Caki2 (cell line): ENCODE results near the gene ZMAT3. TPM values are rescaled to one million over a fixed set of nuclear protein-coding genes. Genes with fewer than 3 reads are reported as not detected.
"Not testable (repeated sequence)": the region's sequence is repeated elsewhere in the genome, so short reads cannot be mapped to it uniquely, and the experiment has no call there.

Experiments used
- DNase-seq: peaks from one replicate; pipeline ENCODE4 v3.0.0-alpha.2; 2015; ENCODE audit warnings: low read depth
- in situ Hi-C: cut with HindIII; loops from 2 replicates; pipeline ENCODE4 v1.10.0; 2016; ENCODE audit warnings: low sequenced_read_pairs, low pct_unique_long_range_greater_than_20kb, mixed read lengths
- total RNA-seq: library from RNA; depleted of rRNA; stranded (reverse); fragments of >200 nt; shearing (Covaris generic); gene quantifications from 2 replicates; pipeline ENCODE4 v1.2.3, GENCODE V29; 2014; ENCODE audit warnings: low replicate concordance

ZMAT3 gene
- total RNA-seq, 1 experiment from 2014 or later = 6.2 TPM

GRCh38 chr3:179033304-179033657 is 38.3 kb downstream of the ZMAT3 start:
- DNase-seq, in situ Hi-C loops: not testable (repeated sequence)

- DNase-seq, in situ Hi-C loops: not testable (repeated sequence)
Measured at GRCh38 chr3:179032454-179033303, 38.9 kb downstream of the ZMAT3 start.

GRCh38 chr3:179029096-179029495 is 42.5 kb downstream of the ZMAT3 start:
- no peak for DNase-seq
- in situ Hi-C loops = no loop called here

- in situ Hi-C loops = no loop called here
- DNase-seq = no peak
Measured at GRCh38 chr3:179028408-179028807, 43.2 kb downstream of the ZMAT3 start.

DNA sequence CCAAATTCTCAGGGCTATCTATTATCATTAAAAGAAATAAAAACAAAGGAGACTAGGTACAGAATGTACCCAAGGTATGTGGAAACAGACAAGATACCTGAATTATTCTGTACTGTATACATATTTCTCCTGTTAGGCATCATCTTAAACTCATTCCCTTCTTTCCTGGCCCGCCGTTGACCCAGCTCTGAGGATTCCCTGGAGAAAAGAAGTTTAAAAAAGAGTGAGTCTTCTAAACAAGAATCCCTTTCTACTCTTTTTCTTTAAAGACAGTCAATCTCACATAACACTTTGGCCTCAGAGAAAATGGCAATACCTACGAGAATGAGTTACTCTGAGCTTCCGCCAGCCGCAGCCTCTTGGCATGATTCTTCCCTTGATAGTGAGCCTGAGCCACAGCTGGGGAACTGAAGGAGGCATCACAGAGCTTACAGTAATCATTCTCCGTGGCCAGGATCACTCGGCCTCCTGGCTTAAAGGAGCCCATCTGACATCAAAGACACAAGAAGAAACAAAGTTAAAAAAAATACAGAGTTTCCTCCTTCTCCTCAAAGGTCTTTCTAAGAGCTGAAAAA is 44.2 kb downstream of the ZMAT3 start:
- in situ Hi-C loops = no loop called here
- DNase-seq = no peak

- in situ Hi-C loops = no loop called here
- no peak for DNase-seq
Measured at GRCh38 chr3:179026636-179027035, 45.0 kb downstream of the ZMAT3 start.

- no peak for DNase-seq
- in situ Hi-C loops = no loop called here
Measured at GRCh38 chr3:179021119-179021903, 50.3 kb downstream of the ZMAT3 start.

- in situ Hi-C loops = no loop called here
- no peak for DNase-seq
Measured at GRCh38 chr3:179020112-179020511, 51.5 kb downstream of the ZMAT3 start.

DNA sequence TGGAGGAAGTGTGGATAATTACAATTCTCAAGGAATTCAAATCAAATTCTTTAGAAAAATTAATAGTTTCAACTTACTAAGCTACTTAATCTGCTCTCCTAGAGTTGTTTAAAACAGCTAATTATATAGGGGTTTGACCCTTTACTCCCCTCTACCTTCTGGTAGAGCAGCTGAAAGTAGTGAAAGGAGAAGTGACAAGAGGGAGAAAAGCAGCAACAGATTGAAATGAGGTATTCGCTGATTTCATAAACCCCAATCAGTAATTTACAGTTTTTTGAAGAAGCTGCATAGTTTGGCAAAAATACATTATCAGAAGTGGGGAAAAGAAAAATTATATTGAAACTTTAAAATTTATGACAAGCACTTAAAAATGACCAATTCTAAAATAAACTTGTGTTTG is 52.8 kb downstream of the ZMAT3 start:
- in situ Hi-C loops = no loop called here
- DNase-seq = no peak

DNA sequence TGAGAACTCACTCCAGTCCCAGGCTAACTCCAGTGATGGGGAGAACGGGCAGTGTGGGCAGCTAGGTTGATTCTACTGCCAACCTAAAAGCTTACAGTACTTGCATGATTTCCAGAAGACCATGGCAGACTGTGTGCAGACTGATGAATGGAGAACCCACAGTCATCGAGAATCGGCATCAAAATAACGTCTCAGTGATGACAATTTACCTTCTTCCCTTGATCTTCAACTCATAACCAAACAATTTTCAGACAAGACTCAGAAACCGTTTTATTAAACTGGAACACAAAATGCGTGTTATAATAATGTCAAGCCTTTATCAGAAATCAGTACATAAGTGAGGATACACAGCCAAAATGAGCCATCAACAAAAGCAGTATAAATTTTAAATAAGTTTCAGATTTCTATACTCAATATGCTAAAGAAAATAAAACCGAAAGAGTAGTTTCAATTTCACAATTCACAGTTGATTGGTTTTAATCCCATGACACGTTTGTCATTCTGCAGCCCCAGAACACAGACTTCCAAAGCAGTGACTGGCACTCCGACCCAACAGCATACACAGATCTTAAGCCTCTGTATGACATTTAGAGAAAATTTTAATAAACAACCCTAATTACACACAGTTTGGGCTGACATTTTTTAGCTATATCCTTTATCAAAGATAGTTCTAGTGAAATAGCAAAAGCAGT is 54.5 kb downstream of the ZMAT3 start:
- in situ Hi-C loops = no loop called here
- DNase-seq = no peak

DNA sequence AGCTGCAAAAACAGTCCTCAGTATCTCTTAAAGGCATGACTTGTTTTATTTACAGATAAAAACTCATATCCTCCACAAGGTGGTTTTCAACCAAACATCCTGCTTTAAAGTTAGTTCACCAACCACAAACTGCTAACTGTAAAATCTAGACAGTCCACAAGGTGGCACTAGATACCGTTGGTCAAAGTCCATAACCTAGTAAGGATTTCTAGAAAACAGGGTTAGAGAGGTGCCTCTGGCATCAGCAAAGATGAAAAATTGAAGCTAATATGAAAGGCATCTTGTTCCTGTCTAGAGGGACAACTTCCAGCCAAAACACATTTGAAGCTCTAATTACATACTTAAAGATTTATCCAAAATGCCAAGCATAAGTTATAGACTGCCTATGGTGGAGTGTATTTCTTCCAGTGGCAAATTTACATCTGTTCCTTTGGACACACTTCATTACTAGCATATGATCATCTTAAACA is 56.0 kb downstream of the ZMAT3 start:
- in situ Hi-C loops = no loop called here
- DNase-seq = peak; percentile 72

DNA sequence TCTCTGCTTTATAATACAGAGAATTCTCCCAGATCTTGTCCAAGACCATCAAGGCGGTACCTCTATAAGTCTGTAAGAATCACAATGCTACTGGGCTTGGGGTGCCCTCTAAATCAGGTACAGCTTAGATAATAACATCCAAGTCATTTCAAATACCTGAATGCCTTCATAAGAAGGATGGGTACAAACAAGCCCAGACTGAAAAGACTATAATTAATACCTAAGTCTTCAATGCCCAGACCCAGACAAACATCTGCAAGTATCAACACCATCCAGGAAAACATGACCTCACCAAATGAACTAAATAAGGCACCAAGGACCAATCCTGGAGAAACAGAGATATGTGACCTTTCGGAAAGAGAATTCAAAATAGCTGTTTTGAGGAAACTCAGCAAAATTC is 65.9 kb downstream of the ZMAT3 start:
- no peak for DNase-seq
- in situ Hi-C loops = no loop called here

DNA sequence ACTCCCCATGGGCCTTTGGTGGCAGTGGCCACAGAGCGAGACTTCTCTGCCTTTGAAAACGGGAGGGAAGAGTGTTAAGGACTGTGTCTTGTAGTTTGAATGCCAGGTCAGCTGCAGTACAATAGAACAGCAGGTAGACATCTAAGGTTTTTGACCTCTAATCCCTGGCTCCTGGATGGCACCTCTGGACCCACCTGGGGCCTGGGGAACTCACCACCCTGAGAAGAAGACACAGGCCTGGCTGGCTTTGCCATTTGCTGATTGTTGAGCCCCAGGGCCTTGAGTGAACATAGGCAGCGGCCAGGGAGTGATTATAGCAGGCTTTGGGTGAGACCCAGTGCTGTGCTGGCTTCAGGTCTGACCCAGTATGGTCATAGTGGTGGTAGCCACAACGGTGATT is 66.4 kb downstream of the ZMAT3 start:
- DNase-seq = no peak
- in situ Hi-C loops = no loop called here

DNA sequence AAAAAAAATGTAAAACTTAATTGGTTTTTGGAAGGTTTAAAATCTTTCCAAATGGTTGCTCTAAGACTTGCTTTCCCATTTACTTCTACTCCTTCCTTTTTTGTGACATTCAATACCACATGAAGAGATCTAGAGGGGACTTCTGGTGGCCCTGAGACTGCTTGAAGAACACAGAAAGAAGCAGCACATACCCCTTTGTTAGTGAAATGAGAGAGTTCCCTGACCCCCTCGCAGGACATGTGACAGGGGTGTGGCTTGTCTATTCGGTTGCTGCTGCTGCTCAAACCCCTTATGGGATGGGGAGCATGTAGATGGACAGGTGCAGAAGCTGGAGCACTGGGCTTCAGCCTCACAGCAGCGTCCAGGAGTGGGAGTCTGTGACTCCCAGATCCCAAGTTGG is 71.0 kb downstream of the ZMAT3 start:
- in situ Hi-C loops = no loop called here

DNA sequence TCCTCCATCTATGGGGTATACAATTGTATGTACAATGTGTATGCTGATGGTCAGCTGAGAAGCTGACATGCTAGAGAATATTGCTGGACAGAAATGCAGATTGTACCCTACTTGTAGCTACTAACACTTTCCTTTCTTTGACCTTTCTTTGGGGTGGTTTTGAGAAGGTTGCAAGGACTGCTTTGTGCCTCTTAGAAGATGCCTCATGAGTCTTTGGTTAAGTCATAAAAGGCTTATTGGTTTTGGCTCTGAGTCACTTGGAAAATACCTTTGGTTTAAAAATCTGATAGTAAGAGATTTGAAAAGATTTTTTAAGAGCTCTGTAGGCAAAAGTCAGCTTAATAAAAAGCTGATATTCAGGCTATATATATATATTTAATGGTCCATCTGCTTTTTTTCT is 71.5 kb downstream of the ZMAT3 start:
- in situ Hi-C loops = no loop called here

More for the DNA sequence above, 71.0 kb downstream of the ZMAT3 start:
- no peak for DNase-seq

GRCh38 chr3:178996399-178996798 is 75.2 kb downstream of the ZMAT3 start:
- in situ Hi-C loops = no loop called here
- no peak for DNase-seq

More for the DNA sequence above, 71.5 kb downstream of the ZMAT3 start:
- no peak for DNase-seq

DNA sequence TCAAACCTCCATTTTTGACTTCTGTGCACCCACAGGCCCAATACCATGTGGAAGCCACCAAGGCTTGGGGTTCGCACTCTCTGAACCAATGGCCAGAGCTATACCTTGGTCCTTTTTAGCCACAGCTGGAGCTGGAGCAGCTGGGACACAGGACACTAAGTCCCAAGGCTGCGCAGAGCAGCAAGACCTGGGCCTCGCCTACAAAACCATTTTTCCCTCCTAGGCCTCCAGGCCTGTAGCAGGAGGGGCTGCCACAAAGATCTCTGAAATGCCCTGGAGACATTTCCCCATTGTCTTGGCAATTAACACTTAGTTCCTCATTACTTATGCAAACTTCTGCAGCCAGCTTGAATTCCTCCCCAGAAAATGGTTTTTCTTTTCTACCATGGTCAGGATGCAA is 81.3 kb downstream of the ZMAT3 start:
- in situ Hi-C loops = no loop called here
- no peak for DNase-seq

DNA sequence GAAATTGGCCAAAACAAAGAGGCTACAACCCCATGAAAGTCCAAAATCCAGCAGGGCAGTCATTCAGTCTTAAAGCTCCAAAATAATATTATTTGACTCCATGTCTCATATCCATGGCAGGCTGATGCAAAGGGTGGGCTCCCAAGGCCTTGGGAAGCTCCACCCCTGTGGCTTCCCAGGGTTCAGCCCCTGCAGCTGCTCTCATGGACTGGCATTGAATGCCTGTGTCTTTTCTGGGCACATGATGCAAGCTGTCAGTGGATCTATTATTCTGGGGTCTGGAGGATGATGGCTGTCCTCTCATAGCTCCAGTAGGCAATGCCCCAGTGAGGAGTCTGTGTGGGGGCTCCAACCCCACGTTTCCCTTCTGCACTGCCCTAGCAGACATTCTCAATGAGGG is 81.8 kb downstream of the ZMAT3 start:
- DNase-seq = no peak
- in situ Hi-C loops = no loop called here

DNA sequence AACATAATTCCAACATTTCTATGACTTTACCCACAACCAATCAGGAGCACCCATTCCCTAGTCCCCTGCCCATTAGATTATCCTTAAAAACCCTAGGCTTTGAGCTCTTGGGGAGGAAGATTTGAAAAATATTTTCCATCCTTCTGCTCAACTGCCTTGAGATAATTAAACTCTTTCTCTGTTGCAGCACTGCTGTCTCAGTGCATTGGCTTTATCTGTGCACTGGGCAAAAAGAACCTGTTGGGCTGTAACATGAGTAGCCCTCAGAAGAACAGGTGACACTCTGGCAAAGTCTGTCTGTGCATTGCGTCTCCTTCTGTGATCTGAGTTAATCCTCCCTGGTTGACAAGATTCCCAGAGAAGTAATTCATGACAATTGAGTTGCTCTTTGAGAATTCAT is 83.9 kb downstream of the ZMAT3 start:
- DNase-seq = peak; percentile 8
- in situ Hi-C loops = no loop called here
